ENCODE data around the gene NAMPT.
"Not testable (repeated sequence)": the region's sequence is repeated elsewhere in the genome, so short reads cannot be mapped to it uniquely, and the experiment has no call there.

The NAMPT gene

DNA sequence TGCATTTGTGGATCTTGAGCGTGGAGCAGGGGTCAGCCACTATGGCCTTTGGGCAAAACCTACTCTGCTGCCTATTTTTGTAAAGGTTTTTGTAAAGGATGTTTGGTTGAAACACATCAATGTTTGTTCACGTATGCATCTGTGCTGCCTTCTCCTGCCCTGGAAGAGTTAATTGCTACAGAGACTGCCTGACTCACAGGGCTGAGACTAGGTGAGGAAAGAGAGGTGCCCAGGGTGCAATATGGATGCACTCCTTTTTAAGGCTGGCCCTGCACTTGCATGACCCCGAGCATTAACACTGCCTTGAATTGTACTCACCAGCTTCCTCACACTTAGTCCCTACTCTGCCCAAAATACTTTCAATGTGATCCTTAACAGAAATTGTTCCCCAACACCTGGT is 20.9 kb upstream of the NAMPT start:
- FAIRE-seq (no peak), DNase-seq (ENCODE audit: insufficient read length, low spot score) (no peak)
- no peak for TF ChIP-seq TAF1 (IDR thresholded peaks at IDR 0.05; ENCODE audit: low read depth, low read length)

DNA sequence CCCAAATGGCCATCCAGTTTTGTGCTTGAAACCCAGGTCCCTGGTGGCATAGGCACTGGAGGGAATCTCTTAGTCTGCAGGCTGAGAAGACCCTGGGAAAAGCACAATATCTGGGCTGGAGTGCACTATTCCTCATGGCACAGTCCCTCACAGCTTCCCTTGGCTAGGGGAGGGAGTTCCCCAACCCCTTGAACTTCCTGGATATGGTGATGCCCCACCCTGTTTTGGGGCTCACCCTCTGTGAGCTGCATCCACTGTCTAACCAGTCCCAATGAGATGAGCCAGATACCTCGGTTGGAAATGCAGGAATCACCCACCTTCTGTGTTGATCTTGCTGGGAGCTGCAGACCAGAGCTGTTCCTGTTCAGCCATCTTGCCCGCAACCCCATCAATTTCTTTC is 19.8 kb upstream of the NAMPT start:
- no peak for FAIRE-seq
- TF ChIP-seq POLR2AphosphoS5 (IDR thresholded peaks at IDR 0.05; ENCODE audit: low read depth, low read length) = no peak
- TF ChIP-seq POLR2A (IDR thresholded peaks at IDR 0.05; ENCODE audit: low read depth, low read length) = no peak
- no peak for TF ChIP-seq TAF1 (IDR thresholded peaks at IDR 0.05; ENCODE audit: low read depth, low read length)

GRCh38 chr7:106298631-106299030 is 13.8 kb upstream of the NAMPT start:
- DNase-seq (ENCODE audit: insufficient read length, low spot score); FAIRE-seq: not testable (repeated sequence)

More for the DNA sequence above, 19.8 kb upstream of the NAMPT start:
- DNase-seq (ENCODE audit: insufficient read length, low spot score) = no peak

- not testable (repeated sequence) for DNase-seq (ENCODE audit: insufficient read length, low spot score); FAIRE-seq
These were observed 13.4 kb upstream of the NAMPT start for GRCh38 chr7:106298155-106298554.

- DNase-seq (ENCODE audit: insufficient read length, low spot score) = no peak
- FAIRE-seq = no peak
These were observed 9.6 kb upstream of the NAMPT start for GRCh38 chr7:106294334-106294733.

DNA sequence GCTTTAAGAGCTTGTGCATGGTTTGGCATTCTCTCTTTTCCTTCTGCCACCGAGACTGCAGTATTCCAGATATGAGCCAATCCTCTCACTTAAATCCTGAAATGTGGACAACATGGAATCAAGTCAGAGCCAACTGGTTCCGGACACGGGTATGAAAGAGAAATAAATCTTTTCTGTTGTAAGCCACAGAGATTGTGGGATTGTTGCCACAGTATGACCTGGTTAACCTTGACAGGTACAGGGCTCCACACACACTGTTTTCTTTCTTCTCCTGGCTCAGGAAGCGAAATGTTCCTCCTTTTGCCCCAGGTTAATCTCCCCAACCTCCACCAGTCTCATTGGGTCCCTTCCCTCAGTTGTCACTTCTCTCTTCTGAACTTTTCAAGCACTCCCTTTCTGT is 6.5 kb upstream of the NAMPT start:
- TF ChIP-seq POLR2A (IDR thresholded peaks at IDR 0.05; ENCODE audit: low read depth, low read length) (no peak), POLR2AphosphoS5 (IDR thresholded peaks at IDR 0.05; ENCODE audit: low read depth, low read length) (no peak), TAF1 (IDR thresholded peaks at IDR 0.05; ENCODE audit: low read depth, low read length) (no peak), SPI1 (IDR thresholded peaks at IDR 0.05; ENCODE audit: low read depth, low read length) (no peak)
- no peak for FAIRE-seq
- DNase-seq (ENCODE audit: insufficient read length, low spot score) = no peak

More at GRCh38 chr7:106294334-106294733, 9.6 kb upstream of the NAMPT start:
- TF ChIP-seq POLR2AphosphoS5 (IDR thresholded peaks at IDR 0.05; ENCODE audit: low read depth, low read length) = no peak
- TF ChIP-seq TAF1 (IDR thresholded peaks at IDR 0.05; ENCODE audit: low read depth, low read length) = no peak
- no peak for TF ChIP-seq POU2F2 (IDR thresholded peaks at IDR 0.05; ENCODE audit: low read depth, low read length)
- TF ChIP-seq SPI1 (IDR thresholded peaks at IDR 0.05; ENCODE audit: low read depth, low read length) = no peak
- no peak for TF ChIP-seq PAX5 (IDR thresholded peaks at IDR 0.05; ENCODE audit: insufficient read depth, low read length, severe bottlenecking)
- no peak for TF ChIP-seq POLR2A (IDR thresholded peaks at IDR 0.05; ENCODE audit: low read depth, low read length)

- TF ChIP-seq POLR2A (IDR thresholded peaks at IDR 0.05; ENCODE audit: low read depth, low read length) (no peak), TAF1 (IDR thresholded peaks at IDR 0.05; ENCODE audit: low read depth, low read length) (no peak), POU2F2 (IDR thresholded peaks at IDR 0.05; ENCODE audit: low read depth, low read length) (no peak), SPI1 (IDR thresholded peaks at IDR 0.05; ENCODE audit: low read depth, low read length) (no peak), POLR2AphosphoS5 (IDR thresholded peaks at IDR 0.05; ENCODE audit: low read depth, low read length) (no peak), PAX5 (IDR thresholded peaks at IDR 0.05; ENCODE audit: insufficient read depth, low read length, severe bottlenecking) (no peak)
- FAIRE-seq = no peak
These were observed 5.5 kb upstream of the NAMPT start for GRCh38 chr7:106290319-106290718.

GRCh38 chr7:106289848-106290247 is 5.1 kb upstream of the NAMPT start:
- TF ChIP-seq POLR2A (IDR thresholded peaks at IDR 0.05; ENCODE audit: low read depth, low read length) = no peak
- TF ChIP-seq POLR2AphosphoS5 (IDR thresholded peaks at IDR 0.05; ENCODE audit: low read depth, low read length) = no peak
- no peak for TF ChIP-seq TAF1 (IDR thresholded peaks at IDR 0.05; ENCODE audit: low read depth, low read length)
- no peak for TF ChIP-seq PAX5 (IDR thresholded peaks at IDR 0.05; ENCODE audit: insufficient read depth, low read length, severe bottlenecking)
- no peak for TF ChIP-seq SPI1 (IDR thresholded peaks at IDR 0.05; ENCODE audit: low read depth, low read length)
- TF ChIP-seq POU2F2 (IDR thresholded peaks at IDR 0.05; ENCODE audit: low read depth, low read length) = no peak
- FAIRE-seq = no peak
- DNase-seq (ENCODE audit: insufficient read length, low spot score) = no peak

More at GRCh38 chr7:106290319-106290718, 5.5 kb upstream of the NAMPT start:
- no peak for DNase-seq (ENCODE audit: insufficient read length, low spot score)

DNA sequence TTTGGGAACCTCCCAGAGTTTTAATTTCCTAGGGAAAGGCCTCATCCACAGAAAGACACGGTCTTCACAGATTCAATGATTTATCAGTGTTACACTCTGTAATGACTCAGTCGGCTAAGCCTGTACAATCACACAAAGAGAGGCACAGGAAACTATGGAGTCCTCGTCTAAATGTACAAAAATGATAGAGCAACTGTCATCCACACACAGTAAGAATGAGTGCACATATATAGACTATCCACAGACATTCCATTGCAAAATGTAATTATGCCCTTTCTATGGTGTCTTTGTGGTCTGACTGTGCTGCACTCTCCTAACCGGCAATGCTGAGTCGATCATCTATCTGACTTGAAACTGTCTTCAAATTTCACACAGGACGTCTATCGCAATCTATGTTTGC is 3.5 kb upstream of the NAMPT start:
- FAIRE-seq = no peak
- TF ChIP-seq POU2F2 (IDR thresholded peaks at IDR 0.05; ENCODE audit: low read depth, low read length) (no peak), POLR2A (IDR thresholded peaks at IDR 0.05; ENCODE audit: low read depth, low read length) (no peak), SPI1 (IDR thresholded peaks at IDR 0.05; ENCODE audit: low read depth, low read length) (no peak), PAX5 (IDR thresholded peaks at IDR 0.05; ENCODE audit: insufficient read depth, low read length, severe bottlenecking) (no peak), POLR2AphosphoS5 (IDR thresholded peaks at IDR 0.05; ENCODE audit: low read depth, low read length) (no peak), TAF1 (IDR thresholded peaks at IDR 0.05; ENCODE audit: low read depth, low read length) (no peak)
- DNase-seq (ENCODE audit: insufficient read length, low spot score) = no peak

DNA sequence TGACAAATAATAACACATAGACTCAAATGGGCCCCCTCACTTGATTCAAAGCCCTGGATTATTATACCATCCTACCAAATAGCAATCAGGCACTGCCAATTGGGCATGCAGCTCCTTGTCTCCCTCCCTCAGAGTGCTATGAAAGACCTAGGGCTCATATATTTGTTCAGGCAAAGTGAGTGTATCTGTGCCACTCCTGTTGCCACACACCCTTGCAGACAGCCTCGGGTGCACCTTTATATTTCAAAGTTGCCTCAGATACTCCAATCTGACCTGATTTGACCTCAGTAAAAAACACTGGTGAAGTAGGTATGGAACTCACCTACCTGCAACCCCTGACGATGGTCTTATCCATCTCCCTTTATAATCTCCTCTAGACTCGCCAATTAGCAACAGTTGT is 3.0 kb upstream of the NAMPT start:
- FAIRE-seq = no peak
- DNase-seq (ENCODE audit: insufficient read length, low spot score) = no peak
- TF ChIP-seq SPI1 (IDR thresholded peaks at IDR 0.05; ENCODE audit: low read depth, low read length) (no peak), PAX5 (IDR thresholded peaks at IDR 0.05; ENCODE audit: insufficient read depth, low read length, severe bottlenecking) (no peak), TAF1 (IDR thresholded peaks at IDR 0.05; ENCODE audit: low read depth, low read length) (no peak), POLR2AphosphoS5 (IDR thresholded peaks at IDR 0.05; ENCODE audit: low read depth, low read length) (no peak), POU2F2 (IDR thresholded peaks at IDR 0.05; ENCODE audit: low read depth, low read length) (no peak), POLR2A (IDR thresholded peaks at IDR 0.05; ENCODE audit: low read depth, low read length) (no peak)

GRCh38 chr7:106285855-106286492 is 1.2 kb upstream of the NAMPT start:
- TF ChIP-seq POLR2AphosphoS5 (IDR thresholded peaks at IDR 0.05; ENCODE audit: low read depth, low read length) = 0 out of 2 replicates have a peak, but pooled peaks have one; percentile 2
- 0 out of 2 replicates have a peak, but pooled peaks have one; percentile 3 for TF ChIP-seq SPI1 (IDR thresholded peaks at IDR 0.05; ENCODE audit: low read depth, low read length)
- TF ChIP-seq POLR2A (IDR thresholded peaks at IDR 0.05; ENCODE audit: low read depth, low read length) = no peak
- peak; percentile 24; the same call in 1 of the 2 replicates for TF ChIP-seq TAF1 (IDR thresholded peaks at IDR 0.05; ENCODE audit: low read depth, low read length)
- no peak for TF ChIP-seq PAX5 (IDR thresholded peaks at IDR 0.05; ENCODE audit: insufficient read depth, low read length, severe bottlenecking)
- no peak for TF ChIP-seq POU2F2 (IDR thresholded peaks at IDR 0.05; ENCODE audit: low read depth, low read length)
- peak; percentile 25 for DNase-seq (ENCODE audit: insufficient read length, low spot score)
- FAIRE-seq = peak; percentile 93
